Stimulated activated CD8-positive, alpha-beta memory T cell treated with anti-CD3 and anti-CD28 coated beads, Interleukin-7, amount 100 ng/mL, for 48 hours (primary cell): ENCODE measurements around the gene FRMD4A.

ENCODE experiments used
- DNase-seq, 2 donors: peaks; one replicate each; pipeline ENCODE4 v3.0.0-alpha.2; 2020; ENCODE audit warnings: low read depth in 1 of 2; ENCODE audit errors: extremely low read depth in 1 of 2

The FRMD4A gene

GRCh38 chr10:13612654-13613373, 717.9 kb downstream of the FRMD4A start:
- DNase-seq, result no peak

- DNase-seq, result no peak
Observed at GRCh38 chr10:13608246-13608853, 722.4 kb downstream of the FRMD4A start.

GRCh38 chr10:13604357-13605040, 726.2 kb downstream of the FRMD4A start:
- DNase-seq, result no peak

- no peak for DNase-seq
Observed at GRCh38 chr10:13597909-13598308, 732.8 kb downstream of the FRMD4A start.

GRCh38 chr10:13594641-13595040, 736.1 kb downstream of the FRMD4A start:
- no peak for DNase-seq
